LHCN-M2 (cell line): Measurements from ENCODE around the gene ZMYM5. TPM values are rescaled to one million over a fixed set of nuclear protein-coding genes. Genes with fewer than 3 reads are reported as not detected.
"Not testable (repeated sequence)": the region's sequence is repeated elsewhere in the genome, so short reads cannot be mapped to it uniquely, and the experiment has no call there.

Source experiments
- DNase-seq: peaks from one replicate; pipeline ENCODE4 v3.0.0-alpha.2; 2012; ENCODE audit warnings: low read depth
- polyA plus RNA-seq: library from polyadenylated mRNA; unstranded; fragments of >200 nt; gene quantifications from one replicate; pipeline ENCODE4 v1.2.1, GENCODE V29; 2012; ENCODE audit warnings: missing spikeins
- total RNA-seq: library from RNA; depleted of rRNA; stranded (reverse); fragments of >200 nt; gene quantifications from 2 replicates; pipeline ENCODE4 v1.2.3, GENCODE V29; 2014; rRNA removed

Gene ZMYM5
- total RNA-seq, result 7.3 and 9.2 TPM in 2 replicates
- polyA plus RNA-seq, result 3.3 TPM

- DNase-seq, result peak; percentile 98
Observed at GRCh38 chr13:19863323-19864023, at the start of gene ZMYM5. Gene ZMYM5, minus strand, starts transcription at chr13:19863649. Its CDS starts 11,469 bp downstream, at chr13:19852180.

- peak; percentile 27 for DNase-seq
Observed at GRCh38 chr13:19910336-19911072, 47.1 kb upstream of the ZMYM5 start.

- DNase-seq, result no peak
Observed at GRCh38 chr13:19908350-19908986, 45.0 kb upstream of the ZMYM5 start.

GRCh38 chr13:19905487-19906195 lies 42.2 kb upstream of the ZMYM5 start:
- not testable (repeated sequence) for DNase-seq

- DNase-seq, result no peak
Observed at GRCh38 chr13:19890030-19890429, 26.6 kb upstream of the ZMYM5 start.

GRCh38 chr13:19888799-19889198 lies 25.4 kb upstream of the ZMYM5 start:
- DNase-seq, result peak; percentile 18

GRCh38 chr13:19882231-19882630 lies 18.8 kb upstream of the ZMYM5 start:
- no peak for DNase-seq

- DNase-seq, result no peak
Observed at GRCh38 chr13:19881641-19882040, 18.2 kb upstream of the ZMYM5 start.

GRCh38 chr13:19864746-19865309 lies 1.4 kb upstream of the ZMYM5 start:
- peak; percentile 78 for DNase-seq

GRCh38 chr13:19864024-19864745 lies 736 bp upstream of the ZMYM5 start:
- DNase-seq, result peak; percentile 83

- DNase-seq, result peak; percentile 31
Observed at GRCh38 chr13:19862481-19863313, 752 bp downstream of the ZMYM5 start.

- no peak for DNase-seq
Observed at GRCh38 chr13:19861762-19862161, 1.7 kb downstream of the ZMYM5 start.

- peak; percentile 81 for DNase-seq
Observed at GRCh38 chr13:19860884-19861655, 2.4 kb downstream of the ZMYM5 start.

GRCh38 chr13:19857637-19858036 lies 5.8 kb downstream of the ZMYM5 start:
- DNase-seq, result not testable (repeated sequence)

- DNase-seq, result no peak
Observed at GRCh38 chr13:19852766-19853165, 10.7 kb downstream of the ZMYM5 start.

- peak; percentile 93 for DNase-seq
Observed at GRCh38 chr13:19845758-19846157, 17.7 kb downstream of the ZMYM5 start.

- peak; percentile 75 for DNase-seq
Observed at GRCh38 chr13:19838865-19839275, 24.6 kb downstream of the ZMYM5 start.

GRCh38 chr13:19836472-19836871 lies 27.0 kb downstream of the ZMYM5 start:
- peak; percentile 25 for DNase-seq

GRCh38 chr13:19834704-19835103 lies 28.7 kb downstream of the ZMYM5 start:
- DNase-seq, result no peak
